ENCODE measurements around the gene PKP2. TPM values are rescaled to one million over a fixed set of nuclear protein-coding genes. Genes with fewer than 3 reads are reported as not detected.

Gene PKP2
- total and polyA plus RNA-seq, 2 of the 13 experiments (the other 11 are each of a cell fraction or from before 2014, with no cell fraction given): 15.1 to 25.3 TPM

GRCh38 chr12:32755654-32756475 is 140.7 kb downstream of the PKP2 start, which contains the start of gene YARS2 (continued):
- TF ChIP-seq FOXM1 (CRISPR knock-in tag; IDR thresholded peaks at IDR 0.05) (no peak), DMAP1 (CRISPR knock-in tag; IDR thresholded peaks at IDR 0.05) (peak; percentile 70), KDM1A (CRISPR knock-in tag; IDR thresholded peaks at IDR 0.05) (no peak), ZNF576 (CRISPR knock-in tag; IDR thresholded peaks at IDR 0.05) (no peak), ZBTB46 (CRISPR knock-in tag; IDR thresholded peaks at IDR 0.05; ENCODE audit: borderline replicate concordance) (no peak), ZNF333 (CRISPR knock-in tag; IDR thresholded peaks at IDR 0.05; ENCODE audit: borderline replicate concordance) (no peak; the same call in 1 of the 2 replicates), ARNT2 (CRISPR knock-in tag; IDR thresholded peaks at IDR 0.05; ENCODE audit: low read depth) (no peak), ZNF704 (CRISPR knock-in tag; IDR thresholded peaks at IDR 0.05; ENCODE audit: borderline replicate concordance) (peak; percentile 43; the same call in 1 of the 2 replicates), PRPF4 (IDR thresholded peaks at IDR 0.05; ENCODE audit: low read depth, low read length, poor library complexity, severe bottlenecking) (no peak), HOXA3 (CRISPR knock-in tag; IDR thresholded peaks at IDR 0.05) (peak; percentile 51), FOSL2 (CRISPR knock-in tag; IDR thresholded peaks at IDR 0.05) (no peak), KDM4B (CRISPR knock-in tag; IDR thresholded peaks at IDR 0.05) (no peak), ZNF17 (CRISPR knock-in tag; IDR thresholded peaks at IDR 0.05) (no peak), HES4 (CRISPR knock-in tag; IDR thresholded peaks at IDR 0.05; ENCODE audit: borderline replicate concordance) (no peak), ZMYM3 (CRISPR knock-in tag; IDR thresholded peaks at IDR 0.05) (no peak), FOXP1 (IDR thresholded peaks at IDR 0.05) (no peak), FOXP1 (CRISPR knock-in tag; IDR thresholded peaks at IDR 0.05) (0 out of 2 replicates have a peak, but pooled peaks have one; percentile 7), ARHGAP35 (CRISPR knock-in tag; IDR thresholded peaks at IDR 0.05; ENCODE audit: borderline replicate concordance) (no peak), CCDC6 (CRISPR knock-in tag; IDR thresholded peaks at IDR 0.05) (peak; percentile 4; the same call in 1 of the 2 replicates), HOMEZ (CRISPR knock-in tag; IDR thresholded peaks at IDR 0.05; ENCODE audit: low read depth) (0 out of 2 replicates have a peak, but pooled peaks have one; percentile 16), ZNF572 (CRISPR knock-in tag; IDR thresholded peaks at IDR 0.05) (no peak), ZFX (CRISPR knock-in tag; IDR thresholded peaks at IDR 0.05; ENCODE audit: low read depth) (peak; percentile 50), RBM39 (IDR thresholded peaks at IDR 0.05; ENCODE audit: low read depth, low read length, poor library complexity, severe bottlenecking) (peak; percentile 91), FOXO1 (CRISPR knock-in tag; IDR thresholded peaks at IDR 0.05) (no peak), HNRNPLL (IDR thresholded peaks at IDR 0.05; ENCODE audit: low read depth, low read length, poor library complexity, severe bottlenecking) (peak; percentile 91), CCAR2 (optimal IDR thresholded peaks at IDR 0.05; ENCODE audit: low read depth, low read length) (no peak), RARA (CRISPR knock-in tag; IDR thresholded peaks at IDR 0.05) (peak; percentile 40; the same call in 1 of the 2 replicates)
